Panc1 (cell line): ENCODE results near the gene IFITM1. TPM values are rescaled to one million over a fixed set of nuclear protein-coding genes. Genes with fewer than 3 reads are reported as not detected.
A peak's percentile ranks its signal among the peaks of the same experiment; 100 is the strongest.

ENCODE experiments used
- ATAC-seq: fragments of 200-7000 bp; cut with Tn5 transposase; 2 replicates; pipeline ENCODE4 v1.9.1; 2020; ENCODE audit warnings: mild to moderate bottlenecking, moderate library complexity
- BruUV-seq: library from RNA; stranded (reverse); fragments of 400-500 nt; replicated peaks from 2 replicates; lab custom pipeline; 2021; lab: Mats Ljungman, UMichigan
- CTCF ChIA-PET: fragments of 300-600 bp; sonication (Branson Sonifier 250); formaldehyde crosslinking; loops from one replicate; lab custom pipeline; 2022; ENCODE audit warnings: antibody characterized with exemption; lab: Charles Lee
- POLR2A ChIA-PET: fragments of 300-600 bp; sonication (Branson Sonifier 250); formaldehyde crosslinking; loops from one replicate; lab custom pipeline; 2022; ENCODE audit warnings: antibody characterized with exemption; lab: Charles Lee
- DNase-seq: peaks from one replicate; pipeline ENCODE4 v3.0.0-alpha.2; 2010; ENCODE audit warnings: low read depth, low spot score
- H3K27ac ChIP-seq: 2 replicates; pipeline ENCODE4 v1.5.1; 2011; ENCODE audit warnings: mild to moderate bottlenecking, low read length, inconsistent platforms
- H3K27me3 ChIP-seq: fragments of 200-500 bp; sonication (Bioruptor generic); 2 replicates; pipeline ENCODE4 v1.6.0; 2014; ENCODE audit warnings: low read length, inconsistent platforms; ENCODE audit not compliant: control insufficient read depth, insufficient read depth
- H3K36me3 ChIP-seq: fragments of 200-500 bp; sonication (Bioruptor generic); 2 replicates; pipeline ENCODE4 v1.5.1; 2014; ENCODE audit warnings: inconsistent platforms, mild to moderate bottlenecking, low read length, moderate library complexity; ENCODE audit not compliant: control insufficient read depth, insufficient read depth
- H3K4me1 ChIP-seq: 2 replicates; pipeline ENCODE4 v1.5.1; 2011; ENCODE audit warnings: inconsistent platforms, mild to moderate bottlenecking, low read length, moderate library complexity; ENCODE audit not compliant: control insufficient read depth, insufficient read depth
- H3K4me3 ChIP-seq, 2 experiments: 2 replicates each; pipeline ENCODE4 v1.5.1; 2011 to 2012; ENCODE audit warnings: low read depth in 2 of 2, low read length in 2 of 2, mild to moderate bottlenecking in 2 of 2, inconsistent platforms in 1 of 2, moderate library complexity in 1 of 2
- H3K9me3 ChIP-seq: fragments of 200-500 bp; sonication (Bioruptor generic); 2 replicates; pipeline ENCODE4 v1.5.1; 2014; ENCODE audit warnings: low read depth, mild to moderate bottlenecking, inconsistent platforms, low read length, moderate library complexity; ENCODE audit not compliant: control insufficient read depth, insufficient read depth
- CTCF ChIP-seq: fragments of 450-650 bp; IDR thresholded peaks from 2 replicates; pipeline ENCODE4 v1.5.1; 2017; ENCODE audit warnings: mild to moderate bottlenecking
- POLR2AphosphoS5 ChIP-seq: IDR thresholded peaks from 2 replicates; pipeline ENCODE4 v1.6.1; 2012; ENCODE audit warnings: mild to moderate bottlenecking, low read depth, low read length, moderate library complexity
- SIN3A ChIP-seq: IDR thresholded peaks from 2 replicates; pipeline ENCODE4 v1.6.1; 2012; ENCODE audit warnings: low read depth, mild to moderate bottlenecking, low read length, moderate library complexity, borderline replicate concordance; ENCODE audit not compliant: insufficient read depth
- TCF7L2 ChIP-seq: IDR thresholded peaks from 2 replicates; pipeline ENCODE4 v1.6.1; 2011; ENCODE audit warnings: mild to moderate bottlenecking, low read depth, low read length, inconsistent platforms
- in situ Hi-C: cut with HindIII; loops from 2 replicates; pipeline ENCODE4 v1.10.0; 2016; ENCODE audit warnings: low sequenced_read_pairs, low pct_unique_long_range_greater_than_20kb
- intact Hi-C: fragments of 100-400 bp; cut with micrococcal nuclease; formaldehyde crosslinking; loops from one replicate; pipeline ENCODE4 v1.10.0; 2022; ENCODE audit not compliant: unreplicated experiment
- total RNA-seq: library from RNA; stranded (reverse); gene quantifications from one replicate; pipeline ENCODE4 v1.2.1, GENCODE V29; 2021; ENCODE audit not compliant: unreplicated experiment
- TF ChIP-seq, protein P1 (sequence below), 2 experiments: IDR thresholded peaks; 2 replicates each; pipeline ENCODE4 v1.6.1; 2011 to 2012; ENCODE audit warnings: low read depth in 2 of 2, control low read depth in 1 of 2, low read length in 1 of 2, mild to moderate bottlenecking in 1 of 2, moderate library complexity in 1 of 2; ENCODE audit not compliant: insufficient read depth in 1 of 2

The IFITM1 gene
- total RNA-seq, 1 experiment from 2014 or later = 66.3 TPM

DNA sequence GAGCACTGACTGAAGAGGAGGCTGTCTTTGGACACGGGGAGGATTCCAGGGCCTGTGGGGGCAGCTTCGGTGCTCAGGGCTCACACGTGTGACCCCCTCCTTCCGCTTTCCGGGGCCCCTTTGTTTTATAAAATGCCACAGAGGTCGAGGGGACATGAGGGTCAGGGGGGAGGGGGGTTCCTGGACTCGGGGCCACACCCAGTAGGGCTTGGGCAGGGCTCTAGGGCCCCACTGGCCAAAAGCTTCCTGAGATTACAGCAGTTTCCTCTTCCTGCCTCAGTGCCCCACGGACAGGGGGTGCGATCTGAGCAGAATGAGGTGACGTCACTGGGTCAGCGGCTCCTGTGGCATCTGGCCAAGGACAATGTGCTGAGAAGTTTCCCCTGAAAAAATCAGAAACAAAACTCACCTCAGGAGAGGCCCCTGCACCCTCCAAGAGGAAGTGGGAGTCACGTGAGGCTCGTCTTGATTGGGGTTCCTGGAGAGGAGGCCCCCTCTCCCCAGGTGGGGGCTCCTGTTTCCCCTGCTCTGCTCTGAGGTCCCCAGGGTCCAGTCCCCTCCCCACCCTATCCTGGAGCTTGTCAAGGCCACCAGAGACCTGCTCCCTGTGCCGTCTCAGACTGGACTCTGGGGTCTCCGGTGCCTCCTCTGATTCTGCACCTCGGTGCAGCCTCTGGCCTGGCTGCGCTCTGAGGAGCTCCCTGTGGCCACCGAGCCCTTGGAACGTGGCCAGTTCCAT lies 13.2 kb downstream of the IFITM1 start:
- no peak for TF ChIP-seq SIN3A
- no peak for TF ChIP-seq POLR2AphosphoS5
- TF ChIP-seq CTCF = no peak
- TF ChIP-seq, protein P1, sequence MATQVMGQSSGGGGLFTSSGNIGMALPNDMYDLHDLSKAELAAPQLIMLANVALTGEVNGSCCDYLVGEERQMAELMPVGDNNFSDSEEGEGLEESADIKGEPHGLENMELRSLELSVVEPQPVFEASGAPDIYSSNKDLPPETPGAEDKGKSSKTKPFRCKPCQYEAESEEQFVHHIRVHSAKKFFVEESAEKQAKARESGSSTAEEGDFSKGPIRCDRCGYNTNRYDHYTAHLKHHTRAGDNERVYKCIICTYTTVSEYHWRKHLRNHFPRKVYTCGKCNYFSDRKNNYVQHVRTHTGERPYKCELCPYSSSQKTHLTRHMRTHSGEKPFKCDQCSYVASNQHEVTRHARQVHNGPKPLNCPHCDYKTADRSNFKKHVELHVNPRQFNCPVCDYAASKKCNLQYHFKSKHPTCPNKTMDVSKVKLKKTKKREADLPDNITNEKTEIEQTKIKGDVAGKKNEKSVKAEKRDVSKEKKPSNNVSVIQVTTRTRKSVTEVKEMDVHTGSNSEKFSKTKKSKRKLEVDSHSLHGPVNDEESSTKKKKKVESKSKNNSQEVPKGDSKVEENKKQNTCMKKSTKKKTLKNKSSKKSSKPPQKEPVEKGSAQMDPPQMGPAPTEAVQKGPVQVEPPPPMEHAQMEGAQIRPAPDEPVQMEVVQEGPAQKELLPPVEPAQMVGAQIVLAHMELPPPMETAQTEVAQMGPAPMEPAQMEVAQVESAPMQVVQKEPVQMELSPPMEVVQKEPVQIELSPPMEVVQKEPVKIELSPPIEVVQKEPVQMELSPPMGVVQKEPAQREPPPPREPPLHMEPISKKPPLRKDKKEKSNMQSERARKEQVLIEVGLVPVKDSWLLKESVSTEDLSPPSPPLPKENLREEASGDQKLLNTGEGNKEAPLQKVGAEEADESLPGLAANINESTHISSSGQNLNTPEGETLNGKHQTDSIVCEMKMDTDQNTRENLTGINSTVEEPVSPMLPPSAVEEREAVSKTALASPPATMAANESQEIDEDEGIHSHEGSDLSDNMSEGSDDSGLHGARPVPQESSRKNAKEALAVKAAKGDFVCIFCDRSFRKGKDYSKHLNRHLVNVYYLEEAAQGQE (IDR thresholded peaks at IDR 0.05; ENCODE audit: insufficient read depth in 1 of 2, low read depth in 2 of 2, low read length in 1 of 2) = no peak
- TF ChIP-seq TCF7L2 = no peak
- H3K4me3 ChIP-seq = no peak overlapping the region
- intact Hi-C loops = no loop called here
- no peaks in the 10 kb centered on the region for H3K36me3 ChIP-seq
- POLR2A ChIA-PET = no interaction called here
- CTCF ChIA-PET = interaction anchor here (0.6 to 1.0 kb wide), 2 partner anchors 14 to 22 kb away, joined by 3 to 8 read pairs; no protein-coding TSS in a partner anchor
- H3K27me3 ChIP-seq = no peaks in the 10 kb centered on the region
- peak overlapping the region; percentile 62 for H3K27ac ChIP-seq
- H3K4me1 ChIP-seq = peaks cover 32% of the 10 kb centered on the region
- BruUV-seq = no TSS peak
- no peaks in the 10 kb centered on the region for H3K9me3 ChIP-seq
- ATAC-seq (peak; percentile 49), DNase-seq (no peak)
- in situ Hi-C loops = no loop called here

- no TSS peak for BruUV-seq
- ATAC-seq = no peak
- no peaks in the 10 kb centered on the region for H3K9me3 ChIP-seq
- DNase-seq = no peak
- intact Hi-C loops = no loop called here
- in situ Hi-C loops = no loop called here
- no peak overlapping the region for H3K4me3 ChIP-seq
- H3K27me3 ChIP-seq = no peaks in the 10 kb centered on the region
- ChIA-PET POLR2A (no interaction called here), CTCF (interaction anchor here (0.6 to 1.0 kb wide), 2 partner anchors 15 to 23 kb away, joined by 3 to 8 read pairs; no protein-coding TSS in a partner anchor)
- TF ChIP-seq, protein P1 (IDR thresholded peaks at IDR 0.05; ENCODE audit: insufficient read depth in 1 of 2, low read depth in 2 of 2, low read length in 1 of 2) = no peak
- TF ChIP-seq CTCF (no peak), TCF7L2 (no peak)
- no peaks in the 10 kb centered on the region for H3K36me3 ChIP-seq
- peaks cover 32% of the 10 kb centered on the region for H3K4me1 ChIP-seq
- peak overlapping the region; percentile 62 for H3K27ac ChIP-seq
These were observed 13.7 kb downstream of the IFITM1 start for GRCh38 chr11:327581-327923.
